MG63 (cell line): ENCODE data around the gene SDR39U1. TPM values are rescaled to one million over a fixed set of nuclear protein-coding genes. Genes with fewer than 3 reads are reported as not detected.
A peak's percentile ranks its signal among the peaks of the same experiment; 100 is the strongest.
"Not testable (repeated sequence)": the region's sequence is repeated elsewhere in the genome, so short reads cannot be mapped to it uniquely, and the experiment has no call there.

Experiments used
- DNase-seq: peaks from one replicate; pipeline ENCODE4 v3.0.0-alpha.2; 2020
- H3K27me3 ChIP-seq: fragments of 250-450 bp; sonication (Bioruptor Pico); 2 replicates; pipeline ENCODE4 v1.5.1; 2020; ENCODE audit warnings: mild to moderate bottlenecking, moderate library complexity
- H3K36me3 ChIP-seq: fragments of 250-450 bp; sonication (Bioruptor Pico); 2 replicates; pipeline ENCODE4 v1.5.1; 2020; ENCODE audit warnings: mild to moderate bottlenecking, moderate library complexity
- H3K4me3 ChIP-seq: fragments of 250-450 bp; sonication (Bioruptor Pico); 2 replicates; pipeline ENCODE4 v1.5.1; 2020; ENCODE audit warnings: mild to moderate bottlenecking, moderate library complexity
- H3K9me3 ChIP-seq: fragments of 250-450 bp; sonication (Bioruptor Pico); 2 replicates; pipeline ENCODE4 v1.5.1; 2020; ENCODE audit warnings: mild to moderate bottlenecking, moderate library complexity
- total RNA-seq: library from RNA; depleted of rRNA; stranded (reverse); fragments of >200 nt; shearing (Covaris generic); gene quantifications from 2 replicates; pipeline ENCODE4 v1.2.3, GENCODE V29; 2014; ENCODE audit warnings: low replicate concordance

The SDR39U1 gene
- total RNA-seq, 1 experiment from 2014 or later: 32.0 TPM

GRCh38 chr14:24458736-24459135 is 16.2 kb upstream of the SDR39U1 start:
- Histone ChIP-seq H3K9me3 (no peaks in the 10 kb centered on the region), H3K4me3 (no peak overlapping the region), H3K27me3 (no peaks in the 10 kb centered on the region), H3K36me3 (no peaks in the 10 kb centered on the region)
- DNase-seq: no peak

GRCh38 chr14:24456980-24457379 is 14.4 kb upstream of the SDR39U1 start:
- Histone ChIP-seq H3K36me3 (no peaks in the 10 kb centered on the region), H3K27me3 (no peaks in the 10 kb centered on the region), H3K9me3 (no peaks in the 10 kb centered on the region), H3K4me3 (no peak overlapping the region)
- no peak for DNase-seq

GRCh38 chr14:24450828-24451227 is 8.3 kb upstream of the SDR39U1 start:
- H3K9me3 ChIP-seq: not testable (repeated sequence)

GRCh38 chr14:24443053-24443665 is 583 bp upstream of the SDR39U1 start:
- Histone ChIP-seq H3K9me3 (no peaks in the 10 kb centered on the region), H3K4me3 (peak overlapping the region; percentile 78), H3K27me3 (no peaks in the 10 kb centered on the region), H3K36me3 (peaks cover 14% of the 10 kb centered on the region)
- no peak for DNase-seq

More at GRCh38 chr14:24450828-24451227, 8.3 kb upstream of the SDR39U1 start:
- H3K36me3 ChIP-seq, H3K27me3 ChIP-seq, DNase-seq, H3K4me3 ChIP-seq: not testable (repeated sequence)

- Histone ChIP-seq H3K4me3 (peak overlapping the region; percentile 78), H3K36me3 (peaks cover 27% of the 10 kb centered on the region), H3K27me3 (no peaks in the 10 kb centered on the region), H3K9me3 (no peaks in the 10 kb centered on the region)
- DNase-seq: no peak
Measured at GRCh38 chr14:24441904-24442239, 704 bp downstream of the SDR39U1 start.

- H3K9me3 ChIP-seq: no peaks in the 10 kb centered on the region
- DNase-seq: no peak
Measured at GRCh38 chr14:24441485-24441884, 1.1 kb downstream of the SDR39U1 start.

GRCh38 chr14:24440606-24441399 is 1.8 kb downstream of the SDR39U1 start:
- Histone ChIP-seq H3K27me3 (no peaks in the 10 kb centered on the region), H3K4me3 (no peak overlapping the region; the same call in 1 of the 2 replicates), H3K36me3 (peaks cover 28% of the 10 kb centered on the region), H3K9me3 (no peaks in the 10 kb centered on the region)
- no peak for DNase-seq

More at GRCh38 chr14:24441485-24441884, 1.1 kb downstream of the SDR39U1 start:
- H3K27me3 ChIP-seq: no peaks in the 10 kb centered on the region
- H3K36me3 ChIP-seq: peaks cover 28% of the 10 kb centered on the region
- peak overlapping the region; percentile 78 for H3K4me3 ChIP-seq

- no peak overlapping the region for H3K4me3 ChIP-seq
- peaks cover 28% of the 10 kb centered on the region for H3K36me3 ChIP-seq
- H3K9me3 ChIP-seq: no peaks in the 10 kb centered on the region
- no peak for DNase-seq
- H3K27me3 ChIP-seq: no peaks in the 10 kb centered on the region
Measured at GRCh38 chr14:24439830-24440605, 2.6 kb downstream of the SDR39U1 start.

- Histone ChIP-seq H3K4me3 (no peak overlapping the region), H3K27me3 (no peaks in the 10 kb centered on the region), H3K9me3 (no peaks in the 10 kb centered on the region), H3K36me3 (peaks cover 28% of the 10 kb centered on the region)
- DNase-seq: no peak
Measured at GRCh38 chr14:24439257-24439656, 3.3 kb downstream of the SDR39U1 start.

GRCh38 chr14:24438223-24439097 is 4.1 kb downstream of the SDR39U1 start:
- no peaks in the 10 kb centered on the region for H3K27me3 ChIP-seq
- no peak overlapping the region for H3K4me3 ChIP-seq
- peaks cover 34% of the 10 kb centered on the region for H3K36me3 ChIP-seq
- no peak for DNase-seq
- H3K9me3 ChIP-seq: no peaks in the 10 kb centered on the region

- no peak overlapping the region for H3K4me3 ChIP-seq
- peaks cover 42% of the 10 kb centered on the region for H3K36me3 ChIP-seq
- H3K27me3 ChIP-seq: no peaks in the 10 kb centered on the region
- DNase-seq: no peak
- H3K9me3 ChIP-seq: no peaks in the 10 kb centered on the region
Measured at GRCh38 chr14:24437736-24438067, 4.9 kb downstream of the SDR39U1 start.

- Histone ChIP-seq H3K27me3 (no peaks in the 10 kb centered on the region), H3K36me3 (peaks cover 46% of the 10 kb centered on the region), H3K4me3 (no peak overlapping the region), H3K9me3 (no peaks in the 10 kb centered on the region)
- DNase-seq: no peak
Measured at GRCh38 chr14:24437020-24437735, 5.4 kb downstream of the SDR39U1 start.

GRCh38 chr14:24436355-24437019 is 6.1 kb downstream of the SDR39U1 start:
- DNase-seq: peak; percentile 10
- Histone ChIP-seq H3K4me3 (no peak overlapping the region), H3K9me3 (no peaks in the 10 kb centered on the region), H3K36me3 (peaks cover 51% of the 10 kb centered on the region), H3K27me3 (no peaks in the 10 kb centered on the region)

GRCh38 chr14:24435998-24436354 is 6.6 kb downstream of the SDR39U1 start:
- no peaks in the 10 kb centered on the region for H3K27me3 ChIP-seq
- H3K4me3 ChIP-seq: no peak overlapping the region
- H3K9me3 ChIP-seq: no peaks in the 10 kb centered on the region
- no peak for DNase-seq
- peaks cover 52% of the 10 kb centered on the region for H3K36me3 ChIP-seq

- Histone ChIP-seq H3K27me3 (no peaks in the 10 kb centered on the region), H3K9me3 (no peaks in the 10 kb centered on the region), H3K4me3 (no peak overlapping the region), H3K36me3 (peaks cover 46% of the 10 kb centered on the region)
- no peak for DNase-seq
Measured at GRCh38 chr14:24435192-24435810, 7.3 kb downstream of the SDR39U1 start.
